Endothelial cell of umbilical vein (primary cell): ENCODE data around the gene FAM3D. TPM values are rescaled to one million over a fixed set of nuclear protein-coding genes. Genes with fewer than 3 reads are reported as not detected.
A peak's percentile ranks its signal among the peaks of the same experiment; 100 is the strongest.

ENCODE experiments used
- BruUV-seq: library from RNA; stranded (reverse); fragments of 400-500 nt; replicated peaks from 2 replicates; lab custom pipeline; 2021; lab: Mats Ljungman, UMichigan
- CTCF ChIA-PET: fragments of 300-600, 350-600 bp; sonication (Branson Sonifier 250); formaldehyde crosslinking; loops from one replicate; lab custom pipeline; 2021; ENCODE audit warnings: antibody characterized with exemption, inconsistent platforms; lab: Charles Lee
- POLR2A ChIA-PET: fragments of 300-600, 350-600 bp; sonication (Branson Sonifier 250); formaldehyde crosslinking; loops from one replicate; lab custom pipeline; 2021; ENCODE audit warnings: antibody characterized with exemption, inconsistent platforms; lab: Charles Lee
- DNase-seq: peaks from one replicate; pipeline ENCODE4 v3.0.0-alpha.2; 2011; ENCODE audit warnings: low read depth, low spot score
- FAIRE-seq: peaks from 2 replicates; lab custom pipeline; 2011; peaks lifted over from hg19 to GRCh38; lab: Jason Lieb, UNC
- H2AFZ ChIP-seq: 2 replicates; pipeline ENCODE4 v1.6.0; 2012; ENCODE audit warnings: low read depth, low read length, control low read depth, inconsistent platforms
- H3K27ac ChIP-seq: 2 replicates; pipeline ENCODE4 v1.5.1; 2011; ENCODE audit warnings: low read depth, mild to moderate bottlenecking, control low read depth, low read length, moderate library complexity; ENCODE audit not compliant: insufficient read depth
- H3K27me3 ChIP-seq, 2 experiments: 2 replicates each; pipeline versions ENCODE4 v1.6.0 to v1.6.1; 2011; ENCODE audit warnings: low read length in 2 of 2, mixed read lengths in 1 of 2; ENCODE audit not compliant: control insufficient read depth in 2 of 2, insufficient read depth in 2 of 2
- H3K36me3 ChIP-seq, 2 experiments: 2 replicates in 1 of 2; 3 replicates in 1 of 2; pipeline ENCODE4 v1.5.1; 2011; ENCODE audit warnings: low read length in 2 of 2, mild to moderate bottlenecking in 1 of 2, moderate library complexity in 1 of 2; ENCODE audit not compliant: control insufficient read depth in 2 of 2, insufficient read depth in 2 of 2; ENCODE audit errors: extremely low read depth in 1 of 2
- H3K4me1 ChIP-seq: 3 replicates; pipeline ENCODE4 v1.5.1; 2011; ENCODE audit warnings: mild to moderate bottlenecking, low read length; ENCODE audit not compliant: control insufficient read depth, insufficient read depth; ENCODE audit errors: extremely low read depth
- H3K4me2 ChIP-seq: 2 replicates; pipeline ENCODE4 v1.6.1; 2011; ENCODE audit warnings: low read length, control low read depth, mixed read lengths; ENCODE audit not compliant: insufficient read depth
- H3K4me3 ChIP-seq, 3 experiments: fragments of 200-600 bp in 1 of 3; sonication (generic), shearing (Covaris generic) in 1 of 3; replicated peaks in 1 of 3; 2 replicates each; pipeline ENCODE4 v1.5.1; 2011 to 2016; ENCODE audit warnings: control low read depth in 3 of 3, low read length in 3 of 3, mild to moderate bottlenecking in 2 of 3, inconsistent platforms in 1 of 3, low read depth in 1 of 3, moderate library complexity in 1 of 3; ENCODE audit not compliant: insufficient read depth in 1 of 3
- H3K79me2 ChIP-seq: 2 replicates; pipeline ENCODE4 v1.6.0; 2012; ENCODE audit warnings: low read length, inconsistent platforms; ENCODE audit not compliant: control insufficient read depth, insufficient read depth
- H3K9ac ChIP-seq: replicated peaks from 2 replicates; pipeline ENCODE3; 2011; ENCODE audit warnings: low read length, control low read depth; ENCODE audit not compliant: insufficient read depth; ENCODE audit errors: extremely low read depth
- H3K9me1 ChIP-seq: replicated peaks from 3 replicates; pipeline ENCODE4 v1.6.0; 2011; ENCODE audit warnings: mild to moderate bottlenecking, low read length; ENCODE audit not compliant: control insufficient read depth, insufficient read depth; ENCODE audit errors: extremely low read depth
- H3K9me3 ChIP-seq: replicated peaks from 2 replicates; pipeline ENCODE4 v1.5.1; 2012; ENCODE audit warnings: low read length, inconsistent platforms; ENCODE audit not compliant: control insufficient read depth, insufficient read depth
- H4K20me1 ChIP-seq: replicated peaks from 2 replicates; pipeline ENCODE3; 2011; ENCODE audit warnings: mild to moderate bottlenecking, low read length; ENCODE audit not compliant: control insufficient read depth, insufficient read depth; ENCODE audit errors: extremely low read depth
- EZH2 ChIP-seq: IDR thresholded peaks from 2 replicates; pipeline ENCODE4 v1.6.1; 2012; ENCODE audit warnings: borderline replicate concordance, low read depth, mild to moderate bottlenecking, moderate library complexity, low read length, inconsistent platforms; ENCODE audit not compliant: severe bottlenecking
- FOS ChIP-seq: IDR thresholded peaks from 2 replicates; pipeline ENCODE4 v1.6.1; 2011; ENCODE audit warnings: mild to moderate bottlenecking, low read length, moderate library complexity, borderline replicate concordance; ENCODE audit not compliant: insufficient read depth
- GATA2 ChIP-seq: IDR thresholded peaks from 2 replicates; pipeline ENCODE4 v1.7.0; 2011; ENCODE audit warnings: low read depth, mild to moderate bottlenecking, moderate library complexity, mixed read lengths, low read length; ENCODE audit not compliant: insufficient read length, insufficient read depth
- JUN ChIP-seq: IDR thresholded peaks from 2 replicates; pipeline ENCODE4 v1.6.1; 2011; ENCODE audit warnings: borderline replicate concordance, low read depth; ENCODE audit not compliant: insufficient read length, insufficient read depth
- MYC ChIP-seq: IDR thresholded peaks from one replicate; pipeline ENCODE4 v1.6.1; 2011; ENCODE audit warnings: mild to moderate bottlenecking, low read depth, low read length
- POLR2A ChIP-seq: IDR thresholded peaks from 2 replicates; pipeline ENCODE4 v1.6.1; 2012; ENCODE audit warnings: low read depth, mild to moderate bottlenecking, control low read depth, low read length
- POLR2AphosphoS5 ChIP-seq: IDR thresholded peaks from 2 replicates; pipeline ENCODE4 v1.6.1; 2012; ENCODE audit warnings: low read depth, mild to moderate bottlenecking, control low read depth, low read length, moderate library complexity; ENCODE audit not compliant: insufficient read depth
- dilution Hi-C: fragments of 300-500 bp; cut with MboI; formaldehyde crosslinking; loops from one replicate; pipeline ENCODE4 v1.15.0; 2019; ENCODE audit warnings: low sequenced_read_pairs; ENCODE audit not compliant: extremely low pct_ligation_motif_present
- intact Hi-C: fragments of 100-400 bp; cut with micrococcal nuclease; formaldehyde crosslinking; loops from one replicate; pipeline ENCODE4 v1.10.0; 2022
- polyA plus RNA-seq, 4 experiments: library from polyadenylated mRNA; depleted of rRNA in 3 of 4; stranded (reverse) in 3 of 4; unstranded in 1 of 4; fragments of >200 nt; gene quantifications; 2 replicates each; pipeline versions ENCODE4 v1.2.1 to v1.2.3, GENCODE V29; 2011 to 2012; ENCODE audit warnings: missing spikeins in 1 of 4
- total RNA-seq: library from RNA; stranded (reverse); gene quantifications from 2 replicates; pipeline ENCODE4 v1.2.3, GENCODE V29; 2021
- TF ChIP-seq, protein P1 (sequence below): IDR thresholded peaks from 2 replicates; pipeline ENCODE4 v1.6.1; 2011; ENCODE audit not compliant: insufficient read depth, insufficient read length
- TF ChIP-seq, protein P2 (sequence below), 2 donors: IDR thresholded peaks; 1 replicate in 1 of 2; 2 replicates in 1 of 2; pipeline ENCODE4 v1.5.1; 2011; ENCODE audit warnings: low read length in 2 of 2, mild to moderate bottlenecking in 2 of 2, moderate library complexity in 2 of 2, control low read depth in 1 of 2, inconsistent platforms in 1 of 2, low read depth in 1 of 2; ENCODE audit not compliant: insufficient read depth in 1 of 2; ENCODE audit errors: extremely low read depth in 1 of 2

Gene FAM3D
- total and polyA plus RNA-seq, 2 donors (not counting 3 experiments of a cell fraction or from before 2014, with no cell fraction given), result 0.12 TPM; not detected in 1

DNA sequence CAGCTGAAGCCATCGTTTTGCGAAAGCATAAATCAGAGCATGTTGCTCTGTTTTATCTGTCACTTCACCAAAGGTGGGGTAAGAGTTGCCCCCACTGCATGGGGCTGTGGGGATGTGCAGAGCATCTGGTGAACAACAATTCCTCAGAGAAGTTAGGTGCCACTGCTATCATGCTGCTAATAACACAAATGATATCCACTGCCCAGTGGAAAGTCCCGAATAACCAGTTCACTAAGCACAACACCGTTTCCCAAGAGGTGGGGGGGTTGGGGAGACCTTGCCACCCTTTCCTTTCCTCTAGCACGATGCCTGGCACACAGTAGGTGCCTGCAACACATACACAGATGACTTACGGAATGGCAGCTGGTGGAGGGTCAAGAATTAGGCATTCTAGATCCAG, 38.6 kb downstream of the FAM3D start:
- H3K9me1 ChIP-seq, result no peaks in the 10 kb centered on the region
- H3K36me3 ChIP-seq, result no peaks in the 10 kb centered on the region
- no peak overlapping the region for H3K4me3 ChIP-seq
- H3K9ac ChIP-seq, result no peak overlapping the region
- H3K27ac ChIP-seq, result peak overlapping the region; percentile 74
- TF ChIP-seq GATA2, result no peak
- TF ChIP-seq, protein P1, sequence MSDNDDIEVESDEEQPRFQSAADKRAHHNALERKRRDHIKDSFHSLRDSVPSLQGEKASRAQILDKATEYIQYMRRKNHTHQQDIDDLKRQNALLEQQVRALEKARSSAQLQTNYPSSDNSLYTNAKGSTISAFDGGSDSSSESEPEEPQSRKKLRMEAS, result no peak
- TF ChIP-seq, protein P2, sequence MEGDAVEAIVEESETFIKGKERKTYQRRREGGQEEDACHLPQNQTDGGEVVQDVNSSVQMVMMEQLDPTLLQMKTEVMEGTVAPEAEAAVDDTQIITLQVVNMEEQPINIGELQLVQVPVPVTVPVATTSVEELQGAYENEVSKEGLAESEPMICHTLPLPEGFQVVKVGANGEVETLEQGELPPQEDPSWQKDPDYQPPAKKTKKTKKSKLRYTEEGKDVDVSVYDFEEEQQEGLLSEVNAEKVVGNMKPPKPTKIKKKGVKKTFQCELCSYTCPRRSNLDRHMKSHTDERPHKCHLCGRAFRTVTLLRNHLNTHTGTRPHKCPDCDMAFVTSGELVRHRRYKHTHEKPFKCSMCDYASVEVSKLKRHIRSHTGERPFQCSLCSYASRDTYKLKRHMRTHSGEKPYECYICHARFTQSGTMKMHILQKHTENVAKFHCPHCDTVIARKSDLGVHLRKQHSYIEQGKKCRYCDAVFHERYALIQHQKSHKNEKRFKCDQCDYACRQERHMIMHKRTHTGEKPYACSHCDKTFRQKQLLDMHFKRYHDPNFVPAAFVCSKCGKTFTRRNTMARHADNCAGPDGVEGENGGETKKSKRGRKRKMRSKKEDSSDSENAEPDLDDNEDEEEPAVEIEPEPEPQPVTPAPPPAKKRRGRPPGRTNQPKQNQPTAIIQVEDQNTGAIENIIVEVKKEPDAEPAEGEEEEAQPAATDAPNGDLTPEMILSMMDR (IDR thresholded peaks at IDR 0.05; ENCODE audit: extremely low read depth in 1 of 2, insufficient read depth in 1 of 2, low read depth in 1 of 2, low read length in 2 of 2), result no peak
- H4K20me1 ChIP-seq, result no peaks in the 10 kb centered on the region
- FAIRE-seq (no peak), DNase-seq (peak; percentile 35)
- ChIA-PET CTCF (interaction anchor here (1.5 to 10.0 kb wide), 6 partner anchors 12 to 321 kb away, joined by 5 to 442 read pairs (median 76); partner anchors contain the start of genes FAM107A, HTD2 and RPP14), POLR2A (no interaction called here)
- H3K79me2 ChIP-seq, result no peaks in the 10 kb centered on the region
- no peak overlapping the region for H2AFZ ChIP-seq
- H3K4me1 ChIP-seq, result peaks cover 32% of the 10 kb centered on the region
- H3K4me2 ChIP-seq, result no peak overlapping the region
- intact Hi-C loops, result loop anchor here (1.0 to 5.0 kb wide), 3 partner anchors 52 to 441 kb away; no protein-coding TSS in a partner anchor
- H3K9me3 ChIP-seq, result no peaks in the 10 kb centered on the region
- dilution Hi-C loops, result no loop called here
- BruUV-seq, result no TSS peak
- no peaks in the 10 kb centered on the region for H3K27me3 ChIP-seq

DNA sequence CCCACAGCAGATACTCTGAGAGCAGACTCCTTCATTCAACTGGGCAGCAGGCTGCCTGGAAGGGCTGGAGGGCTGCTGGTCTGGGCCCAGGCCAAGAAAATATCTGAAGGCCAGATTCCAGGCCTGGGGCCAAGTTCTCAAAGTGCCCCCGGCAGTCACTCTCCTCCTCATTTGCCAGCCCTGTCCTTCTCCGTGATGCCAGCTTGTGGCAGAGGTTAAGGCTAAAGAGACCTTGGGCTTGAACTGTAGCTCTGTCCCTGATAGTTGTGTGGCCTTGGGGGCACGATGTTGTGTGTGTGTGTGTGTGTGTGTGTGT, 39.0 kb downstream of the FAM3D start:
- dilution Hi-C loops (no loop called here), intact Hi-C loops (loop anchor here (5.0 kb wide), 1 partner anchor 440 kb away; no protein-coding TSS in a partner anchor)
- H3K27ac ChIP-seq, result no peak overlapping the region
- no peaks in the 10 kb centered on the region for H3K9me3 ChIP-seq
- no peaks in the 10 kb centered on the region for H3K27me3 ChIP-seq
- no peak for TF ChIP-seq JUN
- no peak for TF ChIP-seq GATA2
- TF ChIP-seq, protein P1, result no peak
- no peak for TF ChIP-seq EZH2
- no peak for TF ChIP-seq POLR2A
- no peak for TF ChIP-seq FOS
- TF ChIP-seq MYC, result no peak
- TF ChIP-seq, protein P2 (IDR thresholded peaks at IDR 0.05; ENCODE audit: extremely low read depth in 1 of 2, insufficient read depth in 1 of 2, low read depth in 1 of 2, low read length in 2 of 2), result no peak
- TF ChIP-seq POLR2AphosphoS5, result no peak
- no TSS peak for BruUV-seq
- no peaks in the 10 kb centered on the region for H3K79me2 ChIP-seq
- peaks cover 32% of the 10 kb centered on the region for H3K4me1 ChIP-seq
- FAIRE-seq, result peak; percentile 80
- ChIA-PET CTCF (interaction anchor here (4.5 to 10.0 kb wide), 4 partner anchors 13 to 69 kb away, joined by 76 to 442 read pairs (median 104); partner anchors contain the start of gene FAM107A), POLR2A (no interaction called here)
- H2AFZ ChIP-seq, result no peak overlapping the region
- no peak overlapping the region for H3K4me2 ChIP-seq
- no peak overlapping the region for H3K9ac ChIP-seq
- no peaks in the 10 kb centered on the region for H3K36me3 ChIP-seq
- no peaks in the 10 kb centered on the region for H3K9me1 ChIP-seq
- no peak overlapping the region for H3K4me3 ChIP-seq
- peak; percentile 58 for DNase-seq
- no peaks in the 10 kb centered on the region for H4K20me1 ChIP-seq
